ENCODE results near the gene MOB3C.

The MOB3C gene

GRCh38 chr1:46613661-46614603 is 2.7 kb downstream of the MOB3C start:
- Histone ChIP-seq H3K36me3 (ENCODE audit: control insufficient read depth, insufficient read depth, low read length) (peaks cover 5% of the 10 kb centered on the region), H3K27me3 (ENCODE audit: control insufficient read depth, insufficient read depth, low read length) (no peaks in the 10 kb centered on the region), H3K9ac (ENCODE audit: low read length) (no peak overlapping the region), H3K27ac (ENCODE audit: low read depth, low read length) (peak overlapping the region; percentile 62), H3K4me3 (ENCODE audit: low read length) (peak overlapping the region; percentile 34), H3K4me1 (ENCODE audit: control insufficient read depth, insufficient read depth, low read length) (peaks cover 29% of the 10 kb centered on the region)

- H3K4me1 ChIP-seq (ENCODE audit: control insufficient read depth, insufficient read depth, low read length), result peaks cover 29% of the 10 kb centered on the region
- H3K4me3 ChIP-seq (ENCODE audit: low read length), result peak overlapping the region; percentile 34
- no peak overlapping the region for H3K27ac ChIP-seq (ENCODE audit: low read depth, low read length)
- no peak overlapping the region for H3K9ac ChIP-seq (ENCODE audit: low read length)
- peaks cover 13% of the 10 kb centered on the region for H3K36me3 ChIP-seq (ENCODE audit: control insufficient read depth, insufficient read depth, low read length)
- H3K27me3 ChIP-seq (ENCODE audit: control insufficient read depth, insufficient read depth, low read length), result no peaks in the 10 kb centered on the region
Observed at GRCh38 chr1:46612937-46613660, 3.5 kb downstream of the MOB3C start.

- Histone ChIP-seq H3K27ac (ENCODE audit: low read depth, low read length) (no peak overlapping the region), H3K4me1 (ENCODE audit: control insufficient read depth, insufficient read depth, low read length) (peaks cover 29% of the 10 kb centered on the region), H3K27me3 (ENCODE audit: control insufficient read depth, insufficient read depth, low read length) (no peaks in the 10 kb centered on the region), H3K9ac (ENCODE audit: low read length) (no peak overlapping the region), H3K4me3 (ENCODE audit: low read length) (no peak overlapping the region), H3K36me3 (ENCODE audit: control insufficient read depth, insufficient read depth, low read length) (peaks cover 16% of the 10 kb centered on the region)
Observed at GRCh38 chr1:46611691-46612221, 4.9 kb downstream of the MOB3C start.

- no peak overlapping the region for H3K9ac ChIP-seq (ENCODE audit: low read length)
- H3K27me3 ChIP-seq (ENCODE audit: control insufficient read depth, insufficient read depth, low read length), result no peaks in the 10 kb centered on the region
- peaks cover 16% of the 10 kb centered on the region for H3K36me3 ChIP-seq (ENCODE audit: control insufficient read depth, insufficient read depth, low read length)
- H3K4me3 ChIP-seq (ENCODE audit: low read length), result no peak overlapping the region
- peaks cover 17% of the 10 kb centered on the region for H3K4me1 ChIP-seq (ENCODE audit: control insufficient read depth, insufficient read depth, low read length)
- H3K27ac ChIP-seq (ENCODE audit: low read depth, low read length), result no peak overlapping the region
Observed at GRCh38 chr1:46607345-46608130, 9.1 kb downstream of the MOB3C start.

- Histone ChIP-seq H3K4me1 (ENCODE audit: control insufficient read depth, insufficient read depth, low read length) (peaks cover 8% of the 10 kb centered on the region), H3K4me3 (ENCODE audit: low read length) (no peak overlapping the region), H3K9ac (ENCODE audit: low read length) (no peak overlapping the region), H3K27me3 (ENCODE audit: control insufficient read depth, insufficient read depth, low read length) (no peaks in the 10 kb centered on the region), H3K27ac (ENCODE audit: low read depth, low read length) (no peak overlapping the region), H3K36me3 (ENCODE audit: control insufficient read depth, insufficient read depth, low read length) (peaks cover 16% of the 10 kb centered on the region)
Observed at GRCh38 chr1:46606255-46606965, 10.2 kb downstream of the MOB3C start.

- no peak overlapping the region for H3K4me3 ChIP-seq (ENCODE audit: low read length)
- no peak overlapping the region for H3K9ac ChIP-seq (ENCODE audit: low read length)
- peaks cover 8% of the 10 kb centered on the region for H3K4me1 ChIP-seq (ENCODE audit: control insufficient read depth, insufficient read depth, low read length)
- no peak overlapping the region for H3K27ac ChIP-seq (ENCODE audit: low read depth, low read length)
- no peaks in the 10 kb centered on the region for H3K27me3 ChIP-seq (ENCODE audit: control insufficient read depth, insufficient read depth, low read length)
- H3K36me3 ChIP-seq (ENCODE audit: control insufficient read depth, insufficient read depth, low read length), result peaks cover 16% of the 10 kb centered on the region
Observed at GRCh38 chr1:46605232-46605631, 11.4 kb downstream of the MOB3C start.

GRCh38 chr1:46603858-46604549 is 12.6 kb downstream of the MOB3C start, which contains the start of gene MKNK1:
Gene MKNK1 (minus strand): TSS chr1:46604268. CDS start chr1:46583327, 20,941 bp downstream.
- peak within 1 kb of the TSS; percentile 79 for H3K27ac ChIP-seq (ENCODE audit: low read depth, low read length)
- H3K27me3 ChIP-seq (ENCODE audit: control insufficient read depth, insufficient read depth, low read length), result no peaks in the 10 kb centered on the region
- peaks cover 18% of the 10 kb centered on the region for H3K4me1 ChIP-seq (ENCODE audit: control insufficient read depth, insufficient read depth, low read length)
- peak within 1 kb of the TSS; percentile 99 for H3K9ac ChIP-seq (ENCODE audit: low read length)
- peak within 1 kb of the TSS; percentile 97 for H3K4me3 ChIP-seq (ENCODE audit: low read length)
- H3K36me3 ChIP-seq (ENCODE audit: control insufficient read depth, insufficient read depth, low read length), result peaks cover 12% of the 10 kb centered on the region

- H3K27me3 ChIP-seq (ENCODE audit: control insufficient read depth, insufficient read depth, low read length), result no peaks in the 10 kb centered on the region
- H3K27ac ChIP-seq (ENCODE audit: low read depth, low read length), result peak overlapping the region; percentile 79
- peaks cover 24% of the 10 kb centered on the region for H3K4me1 ChIP-seq (ENCODE audit: control insufficient read depth, insufficient read depth, low read length)
- peak overlapping the region; percentile 97 for H3K4me3 ChIP-seq (ENCODE audit: low read length)
- peaks cover 7% of the 10 kb centered on the region for H3K36me3 ChIP-seq (ENCODE audit: control insufficient read depth, insufficient read depth, low read length)
- H3K9ac ChIP-seq (ENCODE audit: low read length), result peak overlapping the region; percentile 99
Observed at GRCh38 chr1:46603481-46603857, 13.1 kb downstream of the MOB3C start.

GRCh38 chr1:46601257-46602007 is 15.2 kb downstream of the MOB3C start:
- Histone ChIP-seq H3K36me3 (ENCODE audit: control insufficient read depth, insufficient read depth, low read length) (no peaks in the 10 kb centered on the region), H3K9ac (ENCODE audit: low read length) (no peak overlapping the region), H3K4me3 (ENCODE audit: low read length) (no peak overlapping the region), H3K27me3 (ENCODE audit: control insufficient read depth, insufficient read depth, low read length) (no peaks in the 10 kb centered on the region), H3K4me1 (ENCODE audit: control insufficient read depth, insufficient read depth, low read length) (peaks cover 31% of the 10 kb centered on the region), H3K27ac (ENCODE audit: low read depth, low read length) (no peak overlapping the region)

- Histone ChIP-seq H3K4me1 (ENCODE audit: control insufficient read depth, insufficient read depth, low read length) (peaks cover 26% of the 10 kb centered on the region), H3K27me3 (ENCODE audit: control insufficient read depth, insufficient read depth, low read length) (no peaks in the 10 kb centered on the region), H3K4me3 (ENCODE audit: low read length) (peak overlapping the region; percentile 12), H3K27ac (ENCODE audit: low read depth, low read length) (peak overlapping the region; percentile 72), H3K36me3 (ENCODE audit: control insufficient read depth, insufficient read depth, low read length) (no peaks in the 10 kb centered on the region), H3K9ac (ENCODE audit: low read length) (no peak overlapping the region)
Observed at GRCh38 chr1:46599059-46599970, 17.3 kb downstream of the MOB3C start.

Measured in rectal smooth muscle tissue (tissue), 1 donor.